GM12892 (cell line): ENCODE results near the gene TOM1L2.

Source experiments
- DNase-seq: peaks from one replicate; pipeline ENCODE4 v3.0.0; 2011; ENCODE audit not compliant: insufficient read length
- FAIRE-seq: peaks from 2 replicates; lab custom pipeline; 2011; peaks lifted over from hg19 to GRCh38; lab: Jason Lieb, UNC
- POLR2A ChIP-seq: IDR thresholded peaks from 2 replicates; pipeline ENCODE4 v1.6.1; 2011; ENCODE audit warnings: low read depth, low read length, control low read depth
- POLR2AphosphoS5 ChIP-seq: IDR thresholded peaks from 2 replicates; pipeline ENCODE4 v1.6.1; 2011; ENCODE audit warnings: low read depth, low read length, control low read depth
- TAF1 ChIP-seq: IDR thresholded peaks from 2 replicates; pipeline ENCODE4 v1.6.1; 2011; ENCODE audit warnings: low read depth, mild to moderate bottlenecking, control low read depth, low read length, borderline replicate concordance

TOM1L2 gene

DNA sequence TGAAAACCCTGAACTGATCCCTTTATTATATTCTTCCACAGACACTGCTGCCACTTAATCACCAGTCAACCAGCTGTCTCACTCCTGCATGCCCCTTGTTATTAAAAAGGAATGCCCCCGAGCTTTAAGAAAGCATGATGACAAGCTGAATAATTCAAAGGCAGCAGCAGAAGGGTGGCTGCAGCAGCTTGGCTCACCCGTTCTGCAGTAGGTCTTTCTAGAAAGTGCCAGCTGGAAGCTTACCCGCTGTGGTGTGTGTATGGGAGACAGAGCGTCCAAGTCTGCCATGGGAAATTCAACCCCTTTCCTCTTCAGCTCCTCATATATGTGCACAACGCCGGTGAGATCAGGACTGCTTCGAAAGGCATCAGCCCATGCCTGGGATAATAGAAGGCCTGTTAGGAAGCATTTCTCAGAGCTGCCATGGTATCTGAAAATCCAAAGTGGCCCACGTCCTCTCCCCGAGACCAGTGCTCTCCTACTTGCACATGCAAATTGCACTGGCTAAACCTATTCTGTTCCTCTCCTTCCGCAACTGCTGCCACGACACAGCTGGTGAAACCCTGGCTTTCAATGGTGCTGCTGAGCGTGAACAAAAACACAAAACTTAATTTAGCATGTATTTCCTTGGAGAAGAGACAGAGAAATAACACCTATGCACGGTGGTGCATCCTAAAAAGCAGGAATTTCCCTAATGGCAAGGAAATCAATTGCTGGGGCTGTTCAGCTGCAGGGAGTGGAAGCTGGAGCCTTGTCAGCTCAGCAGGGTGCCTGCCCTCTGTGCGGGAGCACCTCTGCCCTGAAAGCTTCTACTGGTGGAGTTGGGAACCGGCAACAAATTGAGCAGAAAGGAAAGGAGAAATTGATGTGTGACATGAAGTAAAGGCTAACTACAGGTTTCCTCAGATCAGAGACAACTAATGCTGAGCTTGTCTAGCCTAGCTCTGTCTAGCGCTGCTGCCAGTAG, 87.5 kb downstream of the TOM1L2 start:
- DNase-seq (no peak), FAIRE-seq (no peak)
- TF ChIP-seq POLR2A, result no peak
- no peak for TF ChIP-seq POLR2AphosphoS5
- TF ChIP-seq TAF1, result no peak

GRCh38 chr17:17883801-17884200, 88.4 kb downstream of the TOM1L2 start:
- no peak for FAIRE-seq
- no peak for DNase-seq
- no peak for TF ChIP-seq POLR2A
- no peak for TF ChIP-seq POLR2AphosphoS5
- no peak for TF ChIP-seq TAF1

GRCh38 chr17:17882082-17882581, 90.1 kb downstream of the TOM1L2 start:
- FAIRE-seq, result no peak
- DNase-seq, result no peak
- TF ChIP-seq TAF1 (no peak), POLR2A (no peak), POLR2AphosphoS5 (no peak)

DNA sequence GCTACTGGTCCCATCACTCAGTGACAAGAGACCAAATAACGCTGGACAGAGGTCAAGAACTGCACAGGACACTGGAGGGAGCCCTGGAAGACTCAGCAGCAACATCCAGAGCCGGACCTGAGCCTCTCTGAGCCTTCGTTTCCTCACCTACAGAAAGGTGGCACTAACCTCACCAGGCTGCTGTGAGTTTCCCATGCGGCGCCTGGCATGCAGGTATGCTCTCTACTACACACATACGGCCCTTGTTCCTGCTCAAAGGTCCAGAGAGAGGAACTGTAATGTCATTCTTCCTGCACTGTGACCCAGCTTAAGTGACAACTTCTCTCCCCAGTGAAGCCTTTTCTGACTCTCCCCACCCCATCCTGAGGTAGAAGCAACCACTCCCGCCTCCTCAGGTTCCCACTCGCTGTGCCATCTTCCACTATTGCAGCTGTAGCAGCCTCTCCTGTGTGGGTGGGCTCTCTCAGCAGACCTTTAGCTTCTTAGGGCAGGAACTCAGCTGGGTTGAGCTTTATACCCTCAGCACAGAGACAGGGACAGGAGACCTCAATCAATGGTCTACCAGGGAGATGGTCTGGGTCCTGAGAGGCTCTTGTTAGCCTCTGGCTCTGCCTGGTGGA, 91.5 kb downstream of the TOM1L2 start:
- FAIRE-seq (no peak), DNase-seq (no peak)
- TF ChIP-seq POLR2AphosphoS5, result no peak
- no peak for TF ChIP-seq TAF1
- TF ChIP-seq POLR2A, result no peak

GRCh38 chr17:17877529-17878358, 94.5 kb downstream of the TOM1L2 start:
- TF ChIP-seq POLR2AphosphoS5, result no peak
- TF ChIP-seq TAF1, result no peak
- TF ChIP-seq POLR2A, result no peak
- DNase-seq (no peak), FAIRE-seq (no peak)

GRCh38 chr17:17876959-17877528, 95.2 kb downstream of the TOM1L2 start:
- no peak for TF ChIP-seq TAF1
- TF ChIP-seq POLR2AphosphoS5, result no peak
- no peak for TF ChIP-seq POLR2A
- DNase-seq (no peak), FAIRE-seq (no peak)

DNA sequence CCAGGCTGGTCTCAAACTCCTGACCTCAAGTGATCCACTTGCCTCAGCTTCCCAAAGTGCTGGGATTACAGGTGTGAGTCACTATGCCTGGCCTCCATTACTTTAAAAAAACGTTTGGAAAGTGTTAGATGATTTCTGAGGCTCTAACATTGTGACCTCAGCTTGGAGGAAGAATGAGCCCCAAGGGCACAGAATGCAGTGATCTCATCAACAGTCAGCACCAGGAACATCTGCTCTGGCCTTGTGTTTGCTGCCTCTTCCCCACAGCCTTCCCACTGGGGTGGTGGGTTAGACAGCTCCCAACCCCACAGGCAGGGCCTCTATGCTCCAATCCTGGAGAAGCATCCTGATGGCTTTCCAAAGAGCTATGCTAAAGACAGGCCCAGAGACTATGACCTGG, 97.7 kb downstream of the TOM1L2 start:
- DNase-seq, result no peak
- no peak for FAIRE-seq
- TF ChIP-seq TAF1 (no peak), POLR2A (no peak), POLR2AphosphoS5 (no peak)

- FAIRE-seq (no peak), DNase-seq (no peak)
- TF ChIP-seq TAF1 (no peak), POLR2A (no peak), POLR2AphosphoS5 (no peak)
Observed at GRCh38 chr17:17873450-17873991, 98.7 kb downstream of the TOM1L2 start.

- DNase-seq (no peak), FAIRE-seq (no peak)
- no peak for TF ChIP-seq POLR2AphosphoS5
- TF ChIP-seq TAF1, result no peak
- TF ChIP-seq POLR2A, result no peak
Observed at GRCh38 chr17:17872547-17873345, 99.5 kb downstream of the TOM1L2 start.

DNA sequence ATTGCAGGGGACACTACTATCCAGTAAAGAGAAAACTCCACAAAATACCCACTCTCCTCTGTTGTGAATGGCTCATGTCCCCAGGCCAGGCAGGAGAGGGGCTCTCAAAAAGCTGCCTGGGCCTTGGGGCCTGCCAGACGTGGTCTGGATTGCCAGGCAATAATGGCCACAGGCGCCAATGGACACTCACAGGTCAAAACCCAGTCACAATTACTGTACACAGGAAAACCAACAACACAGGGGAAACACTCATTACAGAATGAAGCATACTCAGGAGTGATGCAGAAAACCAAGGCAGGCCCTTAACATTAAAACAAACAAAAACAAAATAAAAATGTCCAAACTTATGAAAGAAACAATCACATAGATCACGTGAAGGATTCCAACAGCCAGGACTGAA, 100.3 kb downstream of the TOM1L2 start:
- DNase-seq (no peak), FAIRE-seq (no peak)
- no peak for TF ChIP-seq TAF1
- TF ChIP-seq POLR2AphosphoS5, result no peak
- no peak for TF ChIP-seq POLR2A
